Duodenal mucosa (tissue), 2 donors: ENCODE results near the gene RUNX1.

Experiments used
- H3K27ac ChIP-seq: one replicate; pipeline ENCODE4 v1.7.0; 2013; ENCODE audit warnings: low read depth, low read length
- H3K27me3 ChIP-seq, 2 donors: one replicate each; pipeline ENCODE4 v1.7.0; 2013; ENCODE audit warnings: low read length in 2 of 2, control low read depth in 1 of 2; ENCODE audit not compliant: insufficient read depth in 2 of 2, control insufficient read depth in 1 of 2
- H3K36me3 ChIP-seq, 2 donors: one replicate each; pipeline ENCODE4 v1.7.0; 2013; ENCODE audit warnings: low read length in 2 of 2, control low read depth in 1 of 2; ENCODE audit not compliant: insufficient read depth in 2 of 2, control insufficient read depth in 1 of 2
- H3K4me1 ChIP-seq, 2 donors: one replicate each; pipeline ENCODE4 v1.7.0; 2013; ENCODE audit warnings: low read length in 2 of 2, control low read depth in 1 of 2; ENCODE audit not compliant: insufficient read depth in 2 of 2, control insufficient read depth in 1 of 2
- H3K4me3 ChIP-seq, 2 donors: one replicate each; pipeline ENCODE4 v1.7.0; 2013; ENCODE audit warnings: low read length in 2 of 2, low read depth in 1 of 2
- H3K9ac ChIP-seq, 2 donors: one replicate each; pipeline ENCODE4 v1.7.0; 2013; ENCODE audit warnings: low read length in 2 of 2, low read depth in 1 of 2
- H3K9me3 ChIP-seq, 2 donors: one replicate each; pipeline ENCODE4 v1.7.0; 2013; ENCODE audit warnings: low read length in 2 of 2, control low read depth in 1 of 2; ENCODE audit not compliant: control insufficient read depth in 1 of 2

The RUNX1 gene

GRCh38 chr21:34977333-34977732, 71.8 kb downstream of the RUNX1 start:
- Histone ChIP-seq H3K27ac (no peak overlapping the region), H3K4me1 (peaks cover 7 to 16% of the 10 kb centered on the region in 2 donors)

GRCh38 chr21:34974162-34974981, 74.7 kb downstream of the RUNX1 start:
- H3K36me3 ChIP-seq = no peaks in the 10 kb centered on the region
- no peak overlapping the region for H3K27ac ChIP-seq
- H3K9ac ChIP-seq = no peak overlapping the region
- H3K4me3 ChIP-seq = no peak overlapping the region
- peaks cover 7 to 12% of the 10 kb centered on the region in 2 donors for H3K4me1 ChIP-seq
- H3K27me3 ChIP-seq = no peaks in the 10 kb centered on the region
- no peaks in the 10 kb centered on the region for H3K9me3 ChIP-seq

More at GRCh38 chr21:34977333-34977732, 71.8 kb downstream of the RUNX1 start:
- Histone ChIP-seq H3K4me3 (no peak overlapping the region), H3K27me3 (no peaks in the 10 kb centered on the region), H3K9ac (no peak overlapping the region), H3K9me3 (no peaks in the 10 kb centered on the region), H3K36me3 (no peaks in the 10 kb centered on the region)

GRCh38 chr21:34973685-34974084, 75.4 kb downstream of the RUNX1 start:
- Histone ChIP-seq H3K9me3 (no peaks in the 10 kb centered on the region), H3K27me3 (no peaks in the 10 kb centered on the region), H3K27ac (no peak overlapping the region), H3K4me3 (no peak overlapping the region), H3K4me1 (peaks cover 7 to 12% of the 10 kb centered on the region in 2 donors), H3K36me3 (no peaks in the 10 kb centered on the region), H3K9ac (no peak overlapping the region)

GRCh38 chr21:34971656-34972055, 77.4 kb downstream of the RUNX1 start:
- Histone ChIP-seq H3K4me3 (no peak overlapping the region), H3K27ac (no peak overlapping the region), H3K36me3 (no peaks in the 10 kb centered on the region), H3K27me3 (no peaks in the 10 kb centered on the region), H3K9ac (no peak overlapping the region), H3K4me1 (peaks cover 7 to 21% of the 10 kb centered on the region in 2 donors), H3K9me3 (no peaks in the 10 kb centered on the region)

GRCh38 chr21:34970566-34970965, 78.5 kb downstream of the RUNX1 start:
- no peaks in the 10 kb centered on the region for H3K27me3 ChIP-seq
- no peaks in the 10 kb centered on the region for H3K9me3 ChIP-seq
- H3K27ac ChIP-seq = no peak overlapping the region
- H3K9ac ChIP-seq = no peak overlapping the region
- no peaks in the 10 kb centered on the region for H3K36me3 ChIP-seq
- peaks cover 10 to 21% of the 10 kb centered on the region in 2 donors for H3K4me1 ChIP-seq
- H3K4me3 ChIP-seq = no peak overlapping the region

- Histone ChIP-seq H3K27me3 (no peaks in the 10 kb centered on the region), H3K4me3 (no peak overlapping the region), H3K4me1 (peaks cover 10 to 21% of the 10 kb centered on the region in 2 donors), H3K9ac (no peak overlapping the region), H3K36me3 (no peaks in the 10 kb centered on the region), H3K27ac (no peak overlapping the region), H3K9me3 (no peaks in the 10 kb centered on the region)
These were observed 79.0 kb downstream of the RUNX1 start for GRCh38 chr21:34970167-34970500.

- no peak overlapping the region for H3K9ac ChIP-seq
- peaks cover 15 to 23% of the 10 kb centered on the region in 2 donors for H3K4me1 ChIP-seq
- no peaks in the 10 kb centered on the region for H3K27me3 ChIP-seq
- no peak overlapping the region for H3K27ac ChIP-seq
- H3K4me3 ChIP-seq = no peak overlapping the region
- no peaks in the 10 kb centered on the region for H3K9me3 ChIP-seq
- H3K36me3 ChIP-seq = no peaks in the 10 kb centered on the region
These were observed 79.5 kb downstream of the RUNX1 start for GRCh38 chr21:34969423-34970166.

GRCh38 chr21:34968414-34969333, 80.4 kb downstream of the RUNX1 start:
- H3K4me1 ChIP-seq = peaks cover 10 to 15% of the 10 kb centered on the region in 2 donors
- no peaks in the 10 kb centered on the region for H3K36me3 ChIP-seq
- H3K9me3 ChIP-seq = no peaks in the 10 kb centered on the region
- no peak overlapping the region for H3K4me3 ChIP-seq
- H3K9ac ChIP-seq = no peak overlapping the region
- no peak overlapping the region for H3K27ac ChIP-seq
- H3K27me3 ChIP-seq = no peaks in the 10 kb centered on the region

- Histone ChIP-seq H3K27me3 (no peaks in the 10 kb centered on the region), H3K9me3 (no peaks in the 10 kb centered on the region), H3K4me1 (peaks cover 13 to 14% of the 10 kb centered on the region in 2 donors), H3K27ac (no peak overlapping the region), H3K4me3 (no peak overlapping the region), H3K9ac (no peak overlapping the region), H3K36me3 (no peaks in the 10 kb centered on the region)
These were observed 81.4 kb downstream of the RUNX1 start for GRCh38 chr21:34967509-34968289.
